Activated T-helper 2 cell treated with anti-CD3 and anti-CD28 coated beads, Interferon-gamma antibody, Interleukin-2, Interleukin-4, amounts not matched to agents 10 μg/mL and 5 μg/mL and 100 μg/mL, durations not matched to agents 14 hours and 24 hours and 36 hours (primary cell): ENCODE measurements around the gene SP3. TPM values are rescaled to one million over a fixed set of nuclear protein-coding genes. Genes with fewer than 3 reads are reported as not detected.

ENCODE experiments used
- DNase-seq: peaks from one replicate; pipeline ENCODE4 v3.0.0; 2021; ENCODE audit warnings: low spot score
- H3K27ac Mint-ChIP-seq: one replicate; pipeline ENCODE4 v1.8.0; 2021; ENCODE audit warnings: mixed read lengths
- H3K27me3 Mint-ChIP-seq: one replicate; pipeline ENCODE4 v1.8.0; 2021; ENCODE audit warnings: low read depth, mixed read lengths
- H3K36me3 Mint-ChIP-seq: one replicate; pipeline ENCODE4 v1.8.0; 2021; ENCODE audit warnings: low read depth, mixed read lengths
- H3K4me1 Mint-ChIP-seq: one replicate; pipeline ENCODE4 v1.8.0; 2021; ENCODE audit warnings: low read depth, mixed read lengths
- H3K4me3 Mint-ChIP-seq: one replicate; pipeline ENCODE4 v1.8.0; 2021; ENCODE audit warnings: low read depth, mild to moderate bottlenecking, moderate library complexity, mixed read lengths
- H3K9me3 Mint-ChIP-seq: one replicate; pipeline ENCODE4 v1.8.0; 2021; ENCODE audit warnings: mixed read lengths
- intact Hi-C: fragments of 100-400 bp; cut with micrococcal nuclease; formaldehyde crosslinking; loops from one replicate; pipeline ENCODE4 v1.15.1; 2023
- total RNA-seq: library from RNA; stranded (reverse); gene quantifications from 2 replicates; pipeline ENCODE4 v1.2.3, GENCODE V29; 2022

Gene SP3
- 104 and 105 TPM in 2 replicates for total RNA-seq

- Mint-ChIP-seq H3K27me3 (no peaks in the 10 kb centered on the region), H3K9me3 (no peaks in the 10 kb centered on the region)
- intact Hi-C loops: loop anchor here (1.0 to 10.0 kb wide), 5 partner anchors 13 to 831 kb away; partner anchors contain the start of genes GPR155 and WIPF1
Measured at GRCh38 chr2:173965372-173966025, at the start of gene SP3. Gene SP3 (minus strand): TSS chr2:173965373. CDS start chr2:173965171, 202 bp downstream.

GRCh38 chr2:174014699-174015070 lies 49.5 kb upstream of the SP3 start:
- Mint-ChIP-seq H3K4me1 (peaks cover 16% of the 10 kb centered on the region), H3K9me3 (no peaks in the 10 kb centered on the region), H3K27me3 (no peaks in the 10 kb centered on the region), H3K27ac (no peak overlapping the region), H3K36me3 (no peaks in the 10 kb centered on the region), H3K4me3 (no peak overlapping the region)
- no peak for DNase-seq
- intact Hi-C loops: no loop called here

More at GRCh38 chr2:173965372-173966025, at the start of gene SP3:
- peak; percentile 95 for DNase-seq
- Mint-ChIP-seq H3K4me1 (peaks cover 32% of the 10 kb centered on the region), H3K4me3 (peak within 1 kb of the TSS; percentile 86), H3K36me3 (peaks cover 26% of the 10 kb centered on the region), H3K27ac (peak within 1 kb of the TSS; percentile 92)

- Mint-ChIP-seq H3K27me3 (no peaks in the 10 kb centered on the region), H3K4me3 (no peak overlapping the region), H3K27ac (no peak overlapping the region), H3K9me3 (no peaks in the 10 kb centered on the region), H3K36me3 (no peaks in the 10 kb centered on the region), H3K4me1 (peaks cover 16% of the 10 kb centered on the region)
- intact Hi-C loops: no loop called here
- no peak for DNase-seq
Measured at GRCh38 chr2:174014011-174014698, 49.0 kb upstream of the SP3 start.

- Mint-ChIP-seq H3K4me1 (peaks cover 16% of the 10 kb centered on the region), H3K4me3 (peak overlapping the region; percentile 17), H3K27ac (no peak overlapping the region), H3K36me3 (no peaks in the 10 kb centered on the region), H3K27me3 (peaks cover 5% of the 10 kb centered on the region), H3K9me3 (no peaks in the 10 kb centered on the region)
- no peak for DNase-seq
- intact Hi-C loops: no loop called here
Measured at GRCh38 chr2:174013315-174013751, 48.2 kb upstream of the SP3 start.

- peaks cover 15% of the 10 kb centered on the region for H3K4me1 Mint-ChIP-seq
- intact Hi-C loops: no loop called here
- no peaks in the 10 kb centered on the region for H3K36me3 Mint-ChIP-seq
- H3K4me3 Mint-ChIP-seq: peak overlapping the region; percentile 17
- H3K9me3 Mint-ChIP-seq: no peaks in the 10 kb centered on the region
- no peak overlapping the region for H3K27ac Mint-ChIP-seq
- peaks cover 8% of the 10 kb centered on the region for H3K27me3 Mint-ChIP-seq
- no peak for DNase-seq
Measured at GRCh38 chr2:174012347-174013314, 47.5 kb upstream of the SP3 start.

GRCh38 chr2:174011796-174012195 lies 46.6 kb upstream of the SP3 start:
- H3K4me1 Mint-ChIP-seq: peaks cover 16% of the 10 kb centered on the region
- H3K27me3 Mint-ChIP-seq: peaks cover 8% of the 10 kb centered on the region
- H3K36me3 Mint-ChIP-seq: no peaks in the 10 kb centered on the region
- intact Hi-C loops: no loop called here
- DNase-seq: no peak
- no peak overlapping the region for H3K27ac Mint-ChIP-seq
- H3K9me3 Mint-ChIP-seq: no peaks in the 10 kb centered on the region
- H3K4me3 Mint-ChIP-seq: no peak overlapping the region

- Mint-ChIP-seq H3K9me3 (no peaks in the 10 kb centered on the region), H3K27me3 (peaks cover 8% of the 10 kb centered on the region), H3K4me1 (peaks cover 12% of the 10 kb centered on the region), H3K36me3 (no peaks in the 10 kb centered on the region), H3K4me3 (no peak overlapping the region), H3K27ac (no peak overlapping the region)
- no peak for DNase-seq
- intact Hi-C loops: no loop called here
Measured at GRCh38 chr2:174011173-174011572, 46.0 kb upstream of the SP3 start.

- no peak for DNase-seq
- Mint-ChIP-seq H3K9me3 (no peaks in the 10 kb centered on the region), H3K4me1 (peaks cover 20% of the 10 kb centered on the region), H3K27me3 (peaks cover 8% of the 10 kb centered on the region), H3K27ac (no peak overlapping the region), H3K4me3 (no peak overlapping the region), H3K36me3 (no peaks in the 10 kb centered on the region)
- intact Hi-C loops: no loop called here
Measured at GRCh38 chr2:174009488-174010223, 44.5 kb upstream of the SP3 start.

- H3K4me3 Mint-ChIP-seq: no peak overlapping the region
- peaks cover 8% of the 10 kb centered on the region for H3K27me3 Mint-ChIP-seq
- intact Hi-C loops: no loop called here
- peaks cover 20% of the 10 kb centered on the region for H3K4me1 Mint-ChIP-seq
- DNase-seq: no peak
- H3K27ac Mint-ChIP-seq: no peak overlapping the region
- H3K9me3 Mint-ChIP-seq: no peaks in the 10 kb centered on the region
- H3K36me3 Mint-ChIP-seq: no peaks in the 10 kb centered on the region
Measured at GRCh38 chr2:174008720-174009119, 43.5 kb upstream of the SP3 start.

GRCh38 chr2:174007010-174007409 lies 41.8 kb upstream of the SP3 start:
- Mint-ChIP-seq H3K27ac (no peak overlapping the region), H3K27me3 (peaks cover 8% of the 10 kb centered on the region), H3K4me3 (no peak overlapping the region), H3K36me3 (no peaks in the 10 kb centered on the region), H3K4me1 (peaks cover 20% of the 10 kb centered on the region), H3K9me3 (no peaks in the 10 kb centered on the region)
- DNase-seq: no peak
- intact Hi-C loops: no loop called here

- H3K4me1 Mint-ChIP-seq: peaks cover 12% of the 10 kb centered on the region
- H3K36me3 Mint-ChIP-seq: no peaks in the 10 kb centered on the region
- H3K4me3 Mint-ChIP-seq: no peak overlapping the region
- no peaks in the 10 kb centered on the region for H3K9me3 Mint-ChIP-seq
- no peak for DNase-seq
- no peak overlapping the region for H3K27ac Mint-ChIP-seq
- intact Hi-C loops: loop anchor here (2.0 kb wide), 1 partner anchor 27 kb away; no protein-coding TSS in a partner anchor
- peaks cover 8% of the 10 kb centered on the region for H3K27me3 Mint-ChIP-seq
Measured at GRCh38 chr2:174005801-174006419, 40.7 kb upstream of the SP3 start.
